Transverse colon (tissue), 4 donors: Measurements from ENCODE around the gene KNOP1. TPM values are rescaled to one million over a fixed set of nuclear protein-coding genes. Genes with fewer than 3 reads are reported as not detected.

Source experiments
- DNase-seq: peaks from one replicate; pipeline ENCODE4 v3.0.0-alpha.2; 2019
- H3K27ac ChIP-seq, 4 donors: fragments of 200-600 bp; sonication (generic); 2 replicates each; pipeline ENCODE4 v1.5.1; 2016 to 2018; ENCODE audit warnings: inconsistent platforms in 4 of 4
- H3K27me3 ChIP-seq: fragments of 200-600 bp; sonication (generic); 2 replicates; pipeline ENCODE4 v1.5.1; 2017; ENCODE audit warnings: inconsistent platforms
- H3K36me3 ChIP-seq, 4 donors: fragments of 200-600 bp; sonication (generic); 2 replicates each; pipeline ENCODE4 v1.5.1; 2017 to 2019; ENCODE audit warnings: inconsistent platforms in 4 of 4
- H3K4me1 ChIP-seq, 4 donors: fragments of 200-600 bp; sonication (generic); 2 replicates each; pipeline ENCODE4 v1.5.1; 2017 to 2020; ENCODE audit warnings: inconsistent platforms in 4 of 4
- H3K4me3 ChIP-seq, 4 donors: fragments of 200-600 bp; sonication (generic); 1 replicate in 1 of 4; 2 replicates in 3 of 4; pipeline versions ENCODE4 v1.5.1 to v1.6.1; 2017 to 2019; ENCODE audit warnings: inconsistent platforms in 4 of 4
- H3K9me3 ChIP-seq, 2 donors: fragments of 200-600 bp; sonication (generic); 2 replicates each; pipeline ENCODE4 v1.5.1; 2017 to 2019; ENCODE audit warnings: inconsistent platforms in 2 of 2
- CTCF ChIP-seq, 5 experiments: fragments of 200-600 bp in 3 of 5; fragments of 450-650 bp in 2 of 5; sonication (generic) in 3 of 5; IDR thresholded peaks; 1 replicate in 2 of 5; 2 replicates in 3 of 5; pipeline ENCODE4 v1.5.1; 2016 to 2017; ENCODE audit warnings: antibody characterized with exemption in 5 of 5, inconsistent platforms in 3 of 5, mild to moderate bottlenecking in 2 of 5, moderate library complexity in 1 of 5
- EP300 ChIP-seq: sonication (generic); formaldehyde crosslinking; IDR thresholded peaks from one replicate; pipeline ENCODE4 v1.6.1; 2017; ENCODE audit warnings: antibody characterized with exemption, low read depth
- POLR2A ChIP-seq: fragments of 450-650 bp; IDR thresholded peaks from one replicate; pipeline ENCODE4 v1.6.1; 2016; ENCODE audit warnings: antibody characterized with exemption, mild to moderate bottlenecking, moderate library complexity
- POLR2AphosphoS5 ChIP-seq, 3 donors: sonication (generic); formaldehyde crosslinking; IDR thresholded peaks; one replicate each; pipeline ENCODE4 v1.6.1; 2016; ENCODE audit warnings: antibody characterized with exemption in 3 of 3
- whole genome bisulfite sequencing, 2 donors: methylation state at CpG; one replicate each; pipeline ENCODE4 v1.1.5; 2018; ENCODE audit warnings: low coverage in 1 of 2; 5-methylcytosine and 5-hydroxymethylcytosine counted together
- in situ Hi-C, 4 donors: fragments of 200-750 bp; cut with MboI; loops; one replicate each; pipeline versions ENCODE4 v1.15.0 to v1.15.1; 2017; ENCODE audit warnings: low sequenced_read_pairs in 3 of 4, low pct_ligation_motif_present in 1 of 4, low pct_unique_long_range_greater_than_20kb in 1 of 4
- intact Hi-C: fragments of 100-400 bp; cut with DNase I; formaldehyde crosslinking; loops from one replicate; pipeline ENCODE4 v1.15.1; 2023; ENCODE audit warnings: low total_unique reads
- total RNA-seq, 4 donors: library from RNA; depleted of rRNA; stranded (reverse); fragments of >200 nt; gene quantifications; one replicate each; pipeline ENCODE4 v1.1.0, GENCODE V29; 2016

Gene KNOP1
- total RNA-seq, 4 donors from 2014 or later = 4.4 to 25.8 (median 12.7) TPM

DNA sequence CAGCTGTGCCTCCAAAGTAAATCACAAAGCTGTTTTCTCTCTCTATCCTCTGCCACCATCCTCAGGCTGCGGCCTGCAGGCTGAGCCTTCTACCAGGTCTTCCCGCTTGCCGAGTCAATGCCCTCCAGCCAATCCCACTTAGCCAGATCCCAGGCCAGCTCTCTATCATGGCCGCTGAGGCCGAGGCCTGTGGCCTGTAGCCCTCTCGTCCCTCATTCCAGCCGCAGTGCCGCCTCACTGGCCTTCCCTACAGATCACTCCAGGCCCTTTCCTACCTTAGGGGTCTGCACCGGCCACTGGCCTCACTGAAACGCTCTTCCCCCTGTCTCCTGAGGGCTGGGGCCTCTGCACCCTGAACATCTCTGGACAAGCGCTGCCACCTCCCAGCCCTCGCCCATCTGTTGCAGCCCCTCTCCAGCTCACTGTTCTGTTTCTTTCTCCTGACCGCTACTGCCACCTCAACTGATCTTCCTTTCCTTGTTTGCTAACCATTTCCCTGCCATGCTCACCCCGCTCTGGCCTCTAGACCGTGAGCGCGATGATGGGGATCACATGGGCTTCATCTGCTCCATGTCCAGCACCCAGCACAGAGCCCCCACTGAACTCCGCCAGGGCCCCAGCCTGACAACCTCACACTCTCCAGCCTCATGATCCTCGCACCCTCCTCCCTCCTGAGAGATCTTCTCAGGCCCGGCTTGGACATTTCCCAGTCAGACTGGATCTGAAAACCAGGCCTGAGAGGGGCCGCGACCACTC is 8.5 kb downstream of the KNOP1 start:
- H3K4me3 ChIP-seq = no peak overlapping the region
- TF ChIP-seq EP300 (no peak), POLR2AphosphoS5 (IDR thresholded peaks at IDR 0.05) (no peak), CTCF (IDR thresholded peaks at IDR 0.05) (no peak), POLR2A (no peak)
- DNase-seq = no peak
- no peaks in the 10 kb centered on the region for H3K4me1 ChIP-seq
- peaks cover 0 to 3% (median 0%) of the 10 kb centered on the region in 4 donors for H3K36me3 ChIP-seq
- intact Hi-C loops = loop anchor here (10.0 kb wide), 1 partner anchor 175 kb away; the partner anchor contains the start of gene GPRC5B
- no peak overlapping the region for H3K27ac ChIP-seq
- 94 to 98% methylated on average over 13 to 22 of the region's 22 CpGs for WGBS, 2 donors
- H3K9me3 ChIP-seq = no peaks in the 10 kb centered on the region
- in situ Hi-C loops = loop anchor here in 1 of 4 donors (25.0 kb wide), 1 partner anchor 178 kb away; the partner anchor contains the start of gene GPRC5B
- no peaks in the 10 kb centered on the region for H3K27me3 ChIP-seq

DNA sequence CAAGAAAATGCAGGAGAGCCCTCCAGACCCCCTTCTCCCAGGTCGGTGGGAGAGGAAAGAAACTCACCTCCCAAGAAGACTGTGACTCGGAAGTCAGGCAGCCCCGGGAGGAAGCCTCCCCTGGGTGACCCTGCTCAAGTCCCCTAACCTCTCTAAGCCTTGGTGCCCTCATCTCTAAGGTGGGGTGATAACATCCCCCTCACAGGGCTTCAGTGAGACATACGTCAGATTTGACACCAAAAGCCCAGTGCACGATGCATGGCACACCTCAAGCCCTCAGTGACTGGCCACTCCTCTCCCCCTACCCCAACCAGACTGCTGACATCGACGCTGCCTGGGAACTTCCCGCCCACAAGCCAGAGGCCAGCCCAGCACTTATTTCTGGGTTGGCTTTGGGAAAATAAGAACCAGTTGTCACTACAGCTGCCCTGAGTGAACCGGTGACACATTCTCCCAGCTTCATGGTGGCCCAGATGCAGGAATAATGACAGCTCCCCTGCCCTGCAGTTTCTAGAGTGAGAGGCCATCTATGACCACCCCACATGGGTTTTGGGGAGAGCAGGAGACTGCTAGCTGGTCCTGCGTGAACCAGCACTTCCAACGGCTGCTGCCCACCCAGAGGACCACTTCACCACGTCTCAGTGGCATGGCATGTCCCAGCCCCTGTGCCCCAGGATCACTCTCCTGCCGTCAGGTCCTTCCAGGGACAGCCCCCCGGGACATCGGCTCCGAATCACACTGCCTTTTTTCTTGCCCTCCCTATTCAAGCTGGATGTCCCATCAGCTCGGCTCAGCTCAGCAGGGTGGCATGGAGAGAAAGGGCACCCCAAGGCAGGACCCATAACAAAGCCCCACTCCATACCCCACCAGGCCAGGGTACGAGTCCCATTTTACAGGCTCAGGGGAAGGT is 9.5 kb downstream of the KNOP1 start:
- in situ Hi-C loops = loop anchor here in 1 of 4 donors (25.0 kb wide), 1 partner anchor 179 kb away; the partner anchor contains the start of gene GPRC5B
- intact Hi-C loops = no loop called here

DNA sequence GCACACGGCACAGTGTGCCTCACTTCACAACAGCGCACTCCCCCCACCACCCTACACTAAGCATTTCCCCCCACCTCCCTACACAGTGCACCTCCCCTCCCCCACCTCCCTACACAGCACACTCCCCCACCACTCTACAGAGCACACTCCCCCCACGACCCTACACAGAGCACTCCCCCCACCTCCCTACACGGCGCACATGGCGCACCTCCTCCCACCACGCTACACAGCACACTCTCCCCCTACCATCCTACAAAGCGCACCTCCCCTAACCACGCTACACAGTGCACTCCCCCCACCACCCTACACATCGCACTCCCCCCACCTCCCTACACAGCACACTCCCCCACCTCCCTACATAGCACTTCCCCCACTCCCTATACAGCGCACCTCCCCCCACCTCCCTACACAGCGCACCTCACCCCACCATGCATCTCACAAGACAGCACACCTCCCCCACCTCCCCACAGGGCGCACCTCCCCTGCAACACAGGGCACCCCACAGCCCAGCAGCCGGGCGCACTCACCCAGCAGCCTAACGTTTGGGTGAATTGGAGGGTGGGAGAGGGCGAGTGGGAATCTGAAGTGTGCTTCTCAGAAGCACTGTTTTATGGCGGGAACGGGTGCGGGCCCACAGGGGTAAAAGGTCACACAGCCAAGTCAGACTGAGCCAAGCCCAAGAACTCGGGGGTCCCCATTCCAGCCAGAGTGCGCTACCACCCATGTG is 10.3 kb downstream of the KNOP1 start:
- TF ChIP-seq CTCF (IDR thresholded peaks at IDR 0.05) (no peak), POLR2A (no peak), POLR2AphosphoS5 (IDR thresholded peaks at IDR 0.05) (no peak), EP300 (no peak)
- Histone ChIP-seq H3K9me3 (no peaks in the 10 kb centered on the region), H3K27ac (no peak overlapping the region), H3K4me3 (no peak overlapping the region), H3K27me3 (no peaks in the 10 kb centered on the region), H3K4me1 (peaks cover 0 to 4% (median 0%) of the 10 kb centered on the region in 4 donors), H3K36me3 (peaks cover 0 to 6% (median 0%) of the 10 kb centered on the region in 4 donors)
- no peak for DNase-seq
- in situ Hi-C loops = loop anchor here in 1 of 4 donors (25.0 kb wide), 1 partner anchor 180 kb away; the partner anchor contains the start of gene GPRC5B
- 83 to 87% methylated on average over 7 to 22 of the region's 22 CpGs for WGBS, 2 donors
- intact Hi-C loops = no loop called here

More for the DNA sequence above, 9.5 kb downstream of the KNOP1 start:
- Histone ChIP-seq H3K36me3 (peaks cover 0 to 6% (median 0%) of the 10 kb centered on the region in 4 donors), H3K4me1 (peaks cover 0 to 4% (median 0%) of the 10 kb centered on the region in 4 donors), H3K4me3 (no peak overlapping the region), H3K27me3 (no peaks in the 10 kb centered on the region), H3K9me3 (no peaks in the 10 kb centered on the region), H3K27ac (no peak overlapping the region)
- 88 to 93% methylated on average over 3 to 17 of the region's 18 CpGs for WGBS, 2 donors
- no peak for DNase-seq
- TF ChIP-seq POLR2AphosphoS5 (IDR thresholded peaks at IDR 0.05) (no peak), CTCF (IDR thresholded peaks at IDR 0.05) (no peak), POLR2A (no peak), EP300 (no peak)
